Raji (cell line): Measurements from ENCODE around the gene CEP89.

Source experiments
- POLR2A ChIP-seq: IDR thresholded peaks from 2 replicates; pipeline ENCODE4 v1.6.1; 2011; ENCODE audit warnings: low read depth, low read length, control low read depth; ENCODE audit not compliant: insufficient read depth

CEP89 gene

DNA sequence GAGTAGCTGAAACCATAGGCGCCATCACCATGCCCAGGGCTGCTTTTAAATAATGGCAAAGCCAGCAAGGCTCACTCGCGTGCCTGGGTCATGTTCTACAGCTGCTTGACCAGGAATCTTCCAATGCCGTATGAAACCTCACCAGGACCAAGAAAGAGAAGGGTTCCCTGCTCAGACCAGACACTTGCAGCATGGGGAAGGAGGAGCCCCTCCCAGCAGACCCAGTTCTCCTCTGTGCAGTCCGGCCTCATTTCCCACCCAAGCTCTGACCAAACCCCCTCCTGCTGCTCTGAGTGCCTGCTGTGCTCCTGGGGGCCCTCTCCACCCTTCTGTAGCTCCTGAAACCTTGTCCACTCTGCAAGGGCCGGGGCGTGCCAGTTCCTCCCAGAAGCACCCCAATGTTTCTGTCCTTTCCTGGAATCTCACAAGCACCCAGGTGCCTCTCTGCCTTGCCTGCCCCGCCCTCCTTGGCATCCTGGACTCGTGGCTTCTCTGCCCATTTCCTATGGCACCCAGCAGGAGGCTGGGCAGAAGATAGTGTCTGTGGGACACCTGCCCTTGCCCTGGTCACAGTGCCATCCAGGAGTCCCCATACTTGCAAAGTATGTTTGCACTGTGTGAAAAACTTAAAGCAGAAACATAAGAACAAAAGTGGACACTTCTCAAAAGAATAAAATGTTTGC lies 95.4 kb downstream of the CEP89 start:
- no peak for TF ChIP-seq POLR2A

GRCh38 chr19:32875428-32875827 lies 96.3 kb downstream of the CEP89 start:
- no peak for TF ChIP-seq POLR2A

GRCh38 chr19:32874605-32875004 lies 97.2 kb downstream of the CEP89 start:
- no peak for TF ChIP-seq POLR2A

DNA sequence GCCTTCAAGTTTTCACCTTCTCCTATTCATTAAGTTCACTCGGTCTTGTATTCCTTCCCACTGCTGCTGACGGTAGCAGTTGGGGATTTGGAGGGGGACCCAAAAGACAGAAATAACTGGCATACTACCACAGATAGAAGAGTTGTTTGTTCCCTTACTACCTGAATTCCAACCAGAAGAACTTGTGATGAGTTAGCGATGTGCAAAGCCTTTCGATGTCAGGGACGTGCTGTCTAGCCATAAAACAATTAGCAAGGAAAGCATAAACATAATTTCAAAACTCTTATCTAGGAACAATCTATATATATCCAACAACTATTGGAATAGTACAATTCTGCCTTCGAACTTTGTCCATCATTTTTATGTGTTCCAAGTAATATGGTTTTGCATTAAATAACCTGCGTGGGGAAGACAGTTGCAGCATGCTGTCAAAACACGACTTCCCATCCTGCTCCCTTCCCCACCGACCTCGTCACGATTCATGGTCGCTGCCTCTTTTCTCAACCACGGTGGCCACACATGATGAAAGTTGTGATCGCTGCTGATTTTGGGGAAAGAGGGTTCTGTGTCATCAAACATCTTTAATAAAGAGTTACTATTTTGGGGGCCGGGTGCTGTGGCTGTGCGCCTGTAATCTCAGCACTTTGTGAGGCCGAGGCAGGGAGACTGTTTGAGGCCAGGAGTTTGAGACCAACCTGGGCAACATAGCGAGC lies 98.4 kb downstream of the CEP89 start:
- no peak for TF ChIP-seq POLR2A

GRCh38 chr19:32872391-32872790 lies 99.4 kb downstream of the CEP89 start:
- no peak for TF ChIP-seq POLR2A

DNA sequence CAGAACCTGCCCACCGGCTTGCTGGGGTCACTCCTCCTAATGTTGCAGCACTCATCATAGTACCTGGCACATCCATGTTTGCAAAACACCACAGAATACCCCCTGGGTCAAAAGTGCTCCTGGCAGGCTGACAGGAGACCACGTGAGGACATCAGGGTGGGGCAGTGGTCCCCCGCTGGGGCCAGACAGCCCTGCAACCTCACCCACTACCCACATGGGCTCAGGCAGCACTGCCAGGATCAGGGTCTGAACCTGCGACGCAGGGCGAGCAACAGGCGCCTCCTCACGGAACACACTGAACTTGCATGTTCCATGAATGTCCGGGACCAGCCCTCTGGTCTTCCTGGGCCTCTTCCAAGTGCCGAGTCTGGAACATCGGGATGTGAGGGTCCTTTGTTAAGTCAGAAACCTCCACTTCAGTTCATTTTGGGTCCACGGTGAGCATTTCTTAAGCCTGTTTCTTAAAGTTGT lies 100.7 kb downstream of the CEP89 start:
- no peak for TF ChIP-seq POLR2A

DNA sequence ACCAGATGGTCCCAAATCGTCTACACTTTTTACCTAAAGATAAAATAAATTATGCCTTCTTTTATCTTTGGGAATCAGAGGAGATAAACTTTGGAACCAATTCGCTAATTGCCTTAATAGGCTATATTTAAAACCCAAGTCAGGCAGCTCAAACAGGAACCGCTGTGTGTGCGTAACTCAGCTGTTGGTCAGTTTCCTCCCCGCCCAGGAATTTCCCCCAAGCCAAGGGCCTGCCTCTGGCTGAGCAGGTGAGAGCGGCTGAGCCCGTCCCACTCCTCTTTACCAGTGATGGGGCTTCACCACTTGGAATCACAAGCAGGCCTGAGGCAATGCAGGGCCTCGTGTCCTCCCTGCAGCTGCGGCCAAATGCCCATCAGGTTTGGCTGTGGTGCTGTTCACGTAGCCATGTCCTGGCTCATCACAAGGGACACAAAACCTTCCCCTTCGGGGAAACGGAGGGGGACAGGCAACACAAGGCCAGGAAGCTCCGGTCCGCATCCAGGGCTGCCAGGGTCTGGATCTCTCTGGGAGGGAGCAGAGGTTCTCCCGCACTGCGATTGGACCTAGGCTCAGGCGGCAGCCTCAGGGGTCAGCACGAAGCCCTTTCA lies 101.7 kb downstream of the CEP89 start:
- TF ChIP-seq POLR2A, result no peak

GRCh38 chr19:32869369-32869965 lies 102.3 kb downstream of the CEP89 start, which contains the start of gene SLC7A9:
Gene SLC7A9, minus strand, starts transcription at chr19:32869767. Its CDS starts 1,233 bp downstream, at chr19:32868534.
- TF ChIP-seq POLR2A, result no peak

GRCh38 chr19:32868206-32868950 lies 103.4 kb downstream of the CEP89 start:
- no peak for TF ChIP-seq POLR2A

DNA sequence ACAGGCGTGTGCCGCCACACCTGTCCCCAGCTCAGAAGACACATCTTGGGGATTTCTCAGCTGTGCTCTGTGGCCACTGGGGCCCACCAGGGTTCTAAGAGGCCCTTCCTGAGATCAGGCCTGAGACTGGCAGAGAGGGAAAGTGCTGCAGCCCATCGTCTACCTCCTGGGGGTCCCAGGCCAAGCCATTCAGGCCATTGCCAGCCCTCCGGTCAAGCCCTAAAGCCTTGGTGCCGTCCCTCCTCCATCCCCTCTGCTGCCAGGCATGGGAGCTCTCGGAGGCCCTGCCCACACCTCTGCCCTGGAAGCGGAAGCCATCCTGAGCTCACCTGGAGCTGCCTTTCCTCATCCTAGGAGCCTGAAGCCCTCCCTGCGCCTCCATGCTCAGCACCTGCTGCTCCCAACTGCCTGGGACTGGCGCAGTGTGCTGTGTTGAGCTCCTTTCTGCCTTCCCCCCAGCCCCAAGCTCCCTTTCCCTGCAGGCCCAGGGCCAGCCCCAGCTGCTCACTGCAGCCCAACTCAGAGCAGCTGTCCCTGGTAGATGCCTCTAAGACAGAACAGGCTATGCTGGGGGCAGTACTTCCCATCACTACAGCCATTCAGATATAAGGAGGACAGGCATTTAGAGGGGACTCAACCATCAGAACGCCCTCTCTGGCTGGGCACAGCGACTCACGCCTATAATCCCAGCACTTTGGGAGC lies 105.0 kb downstream of the CEP89 start:
- no peak for TF ChIP-seq POLR2A

GRCh38 chr19:32866061-32866460 lies 105.7 kb downstream of the CEP89 start:
- no peak for TF ChIP-seq POLR2A

GRCh38 chr19:32865326-32865725 lies 106.4 kb downstream of the CEP89 start:
- no peak for TF ChIP-seq POLR2A

DNA sequence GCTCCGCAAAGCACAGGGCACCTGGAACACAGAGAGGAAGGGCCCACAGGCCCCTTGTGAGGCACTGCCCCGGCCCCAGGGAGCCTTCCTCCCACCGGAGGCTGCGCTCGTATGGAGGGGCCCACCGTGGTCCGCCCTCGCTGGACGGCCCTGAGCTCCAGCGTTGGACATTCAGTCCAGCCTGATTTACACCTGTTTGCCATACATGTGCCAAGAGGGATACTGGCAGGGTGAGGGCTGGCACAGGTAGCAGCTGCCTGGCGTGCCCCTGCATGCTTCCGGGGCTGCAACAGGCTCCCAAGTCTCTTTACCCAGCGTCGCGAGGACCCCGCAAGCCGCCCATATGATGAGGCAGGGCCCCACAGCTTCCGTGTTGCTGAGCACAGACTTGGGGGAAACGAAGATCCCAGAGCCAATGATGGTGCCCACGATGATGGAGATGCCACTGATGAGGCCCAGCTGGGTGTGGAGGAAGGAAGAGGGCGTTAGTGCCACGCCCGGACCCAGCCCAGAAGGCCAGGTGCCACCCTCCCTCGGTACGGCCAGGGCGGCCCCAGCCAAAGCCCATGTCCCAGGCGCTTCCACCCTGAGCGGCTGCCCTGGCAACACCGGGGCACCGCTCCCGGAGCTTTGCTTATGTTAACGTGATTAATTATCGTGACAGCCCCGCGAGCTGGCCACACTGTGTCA lies 107.3 kb downstream of the CEP89 start:
- TF ChIP-seq POLR2A, result no peak

- TF ChIP-seq POLR2A, result no peak
These were observed 107.9 kb downstream of the CEP89 start for GRCh38 chr19:32863841-32864240.

DNA sequence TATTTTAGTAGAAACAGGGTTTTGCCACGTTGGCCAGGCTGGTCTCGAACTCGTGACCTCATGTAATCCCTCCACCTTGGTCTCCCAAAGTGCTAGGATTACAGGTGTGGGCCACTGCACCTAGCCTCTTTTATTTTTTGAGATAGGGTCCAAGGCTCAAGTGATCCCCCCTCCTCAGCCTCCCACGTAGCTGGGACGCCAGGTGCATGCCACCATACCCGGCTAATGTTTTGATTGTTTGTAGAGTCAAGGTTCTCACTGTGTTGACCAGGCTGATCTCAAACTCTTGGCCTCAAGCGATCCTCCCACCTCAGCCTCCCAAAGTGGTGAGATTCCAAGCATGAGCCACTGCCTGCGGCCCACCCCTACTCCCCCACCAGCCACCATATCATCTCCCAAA lies 108.5 kb downstream of the CEP89 start:
- no peak for TF ChIP-seq POLR2A
